Kidney (tissue), 14 donors: ENCODE results near the gene CENPB. TPM values are rescaled to one million over a fixed set of nuclear protein-coding genes. Genes with fewer than 3 reads are reported as not detected.
A peak's percentile ranks its signal among the peaks of the same experiment; 100 is the strongest.

ENCODE experiments used
- DNase-seq, 5 donors: peaks; one replicate each; pipeline ENCODE4 v3.0.0-alpha.2; 2013 to 2020
- FAIRE-seq: peaks from 2 replicates; lab custom pipeline; 2012; peaks lifted over from hg19 to GRCh38; lab: Jason Lieb, UNC
- H3K27ac ChIP-seq, 2 donors: one replicate each; pipeline ENCODE4 v1.7.0; 2013; ENCODE audit warnings: low read depth in 2 of 2, low read length in 2 of 2, inconsistent platforms in 1 of 2
- H3K27me3 ChIP-seq: one replicate; pipeline ENCODE4 v1.7.1; 2013; ENCODE audit warnings: low read length, inconsistent platforms; ENCODE audit not compliant: control insufficient read depth, insufficient read depth
- H3K36me3 ChIP-seq, 3 donors: one replicate each; pipeline versions ENCODE4 v1.7.0 to v1.7.1; 2013; ENCODE audit warnings: low read length in 3 of 3, control low read depth in 1 of 3, inconsistent platforms in 1 of 3; ENCODE audit not compliant: insufficient read depth in 3 of 3, control insufficient read depth in 2 of 3
- H3K4me1 ChIP-seq, 3 donors: one replicate each; pipeline versions ENCODE4 v1.7.0 to v1.7.1; 2013; ENCODE audit warnings: low read length in 3 of 3, inconsistent platforms in 1 of 3, low read depth in 1 of 3; ENCODE audit not compliant: control insufficient read depth in 2 of 3, insufficient read depth in 2 of 3
- H3K4me3 ChIP-seq, 3 donors: one replicate each; pipeline versions ENCODE4 v1.7.0 to v1.8.1; 2013; ENCODE audit warnings: low read length in 3 of 3, control low read depth in 1 of 3, inconsistent platforms in 1 of 3
- H3K9ac ChIP-seq, 3 donors: one replicate each; pipeline versions ENCODE4 v1.7.0 to v1.7.1; 2013; ENCODE audit warnings: low read length in 3 of 3, control low read depth in 1 of 3, inconsistent platforms in 1 of 3
- H3K9me3 ChIP-seq, 3 donors: one replicate each; pipeline versions ENCODE4 v1.7.0 to v1.7.1; 2013; ENCODE audit warnings: low read length in 3 of 3, control low read depth in 1 of 3, inconsistent platforms in 1 of 3; ENCODE audit not compliant: control insufficient read depth in 2 of 3, insufficient read depth in 1 of 3
- intact Hi-C: fragments of 100-400 bp; cut with DNase I; formaldehyde crosslinking; loops from one replicate; pipeline ENCODE4 v1.11.1; 2022
- polyA plus RNA-seq: library from polyadenylated mRNA; stranded (reverse); fragments of 350-450 nt; fragmentation: Illumina TruSeq; extraction: RNeasy Lipid Tissue Mini Kit (QIAGEN cat#74804); gene quantifications from one replicate; pipeline ENCODE4 v1.2.3, GENCODE V29; 2014; ENCODE audit warnings: low read depth, low replicate concordance; ENCODE audit not compliant: insufficient read depth
- total RNA-seq: library from RNA; stranded (reverse); fragmentation: NEBNext Ultra II Directional; extraction: Animal tissue kit (Norgen Biotek cat#: 25700); gene quantifications from one replicate; pipeline ENCODE4 v1.2.1, GENCODE V29; 2021
- TF ChIP-seq, protein P1 (sequence below): IDR thresholded peaks from 3 replicates; pipeline ENCODE4 v1.5.1; 2012; ENCODE audit warnings: mild to moderate bottlenecking, moderate library complexity, borderline replicate concordance; ENCODE audit not compliant: insufficient read depth; ENCODE audit errors: extremely low read depth
- donor health status: control.
- donor health status: control.
- donor health status: control.
- donor health status: control.
- donor health status: control.
- donor health status: DM: yes; HTN: yes; CAD: no.
- donor health status: Normal renal cell carcinoma (clear cell type).

Gene CENPB
- total and polyA plus RNA-seq, 2 donors from 2014 or later: 56.2 to 99.8 TPM

DNA sequence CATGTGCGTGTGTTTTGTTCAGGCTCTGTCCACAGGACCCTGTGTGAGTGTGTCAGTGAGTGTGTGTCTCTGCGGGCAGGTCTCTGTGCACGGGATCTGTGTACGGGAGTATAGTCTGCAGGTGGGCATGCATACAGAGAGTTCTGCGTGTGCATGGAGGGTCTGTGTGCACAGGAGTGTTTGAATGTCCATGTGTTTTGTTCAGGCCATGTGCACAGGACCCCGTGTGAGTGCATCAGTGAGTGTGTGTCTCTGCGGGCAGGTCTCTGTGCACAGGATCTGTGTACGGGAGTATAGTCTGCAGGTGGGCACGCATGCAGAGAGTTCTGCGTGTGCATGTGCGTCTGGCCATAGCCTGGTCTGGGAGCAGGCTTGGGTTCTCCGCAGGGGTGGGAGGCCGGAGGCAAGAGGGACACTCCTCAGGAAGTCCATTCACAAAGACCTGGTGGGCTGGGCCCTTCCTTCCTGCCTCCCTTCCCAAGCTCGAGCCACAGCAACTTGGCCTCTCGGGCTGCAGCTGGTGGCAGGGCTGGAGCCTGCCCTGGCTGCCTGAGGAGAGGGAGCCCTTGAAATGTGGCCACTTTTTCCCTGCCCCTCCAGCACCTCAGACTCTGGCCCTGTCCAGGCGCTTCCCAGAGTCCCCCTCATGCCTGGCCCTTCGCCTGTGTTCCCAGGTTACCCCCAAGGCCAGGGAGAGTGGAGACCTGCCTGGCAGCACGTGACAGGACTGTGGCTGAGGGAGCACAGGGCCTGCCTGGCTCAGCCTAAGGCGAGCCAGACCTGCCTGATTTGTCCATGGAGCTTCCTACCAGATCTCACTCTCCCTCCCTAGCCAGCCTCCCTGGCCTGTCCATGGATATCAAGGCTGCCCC is 47.2 kb downstream of the CENPB start:
- TF ChIP-seq, protein P1, sequence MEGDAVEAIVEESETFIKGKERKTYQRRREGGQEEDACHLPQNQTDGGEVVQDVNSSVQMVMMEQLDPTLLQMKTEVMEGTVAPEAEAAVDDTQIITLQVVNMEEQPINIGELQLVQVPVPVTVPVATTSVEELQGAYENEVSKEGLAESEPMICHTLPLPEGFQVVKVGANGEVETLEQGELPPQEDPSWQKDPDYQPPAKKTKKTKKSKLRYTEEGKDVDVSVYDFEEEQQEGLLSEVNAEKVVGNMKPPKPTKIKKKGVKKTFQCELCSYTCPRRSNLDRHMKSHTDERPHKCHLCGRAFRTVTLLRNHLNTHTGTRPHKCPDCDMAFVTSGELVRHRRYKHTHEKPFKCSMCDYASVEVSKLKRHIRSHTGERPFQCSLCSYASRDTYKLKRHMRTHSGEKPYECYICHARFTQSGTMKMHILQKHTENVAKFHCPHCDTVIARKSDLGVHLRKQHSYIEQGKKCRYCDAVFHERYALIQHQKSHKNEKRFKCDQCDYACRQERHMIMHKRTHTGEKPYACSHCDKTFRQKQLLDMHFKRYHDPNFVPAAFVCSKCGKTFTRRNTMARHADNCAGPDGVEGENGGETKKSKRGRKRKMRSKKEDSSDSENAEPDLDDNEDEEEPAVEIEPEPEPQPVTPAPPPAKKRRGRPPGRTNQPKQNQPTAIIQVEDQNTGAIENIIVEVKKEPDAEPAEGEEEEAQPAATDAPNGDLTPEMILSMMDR: no peak
- DNase-seq: peak in 1 of 5 donors; percentile 52
- H3K9ac ChIP-seq: no peak overlapping the region
- H3K4me1 ChIP-seq: peaks cover 0 to 14% (median 0%) of the 10 kb centered on the region in 3 donors
- H3K36me3 ChIP-seq: no peaks in the 10 kb centered on the region
- no peaks in the 10 kb centered on the region for H3K9me3 ChIP-seq
- no peak for FAIRE-seq
- H3K4me3 ChIP-seq: no peak overlapping the region
- no peaks in the 10 kb centered on the region for H3K27me3 ChIP-seq
- intact Hi-C loops: no loop called here
- H3K27ac ChIP-seq: peak overlapping the region in 1 of 2 donors; percentile 57

DNA sequence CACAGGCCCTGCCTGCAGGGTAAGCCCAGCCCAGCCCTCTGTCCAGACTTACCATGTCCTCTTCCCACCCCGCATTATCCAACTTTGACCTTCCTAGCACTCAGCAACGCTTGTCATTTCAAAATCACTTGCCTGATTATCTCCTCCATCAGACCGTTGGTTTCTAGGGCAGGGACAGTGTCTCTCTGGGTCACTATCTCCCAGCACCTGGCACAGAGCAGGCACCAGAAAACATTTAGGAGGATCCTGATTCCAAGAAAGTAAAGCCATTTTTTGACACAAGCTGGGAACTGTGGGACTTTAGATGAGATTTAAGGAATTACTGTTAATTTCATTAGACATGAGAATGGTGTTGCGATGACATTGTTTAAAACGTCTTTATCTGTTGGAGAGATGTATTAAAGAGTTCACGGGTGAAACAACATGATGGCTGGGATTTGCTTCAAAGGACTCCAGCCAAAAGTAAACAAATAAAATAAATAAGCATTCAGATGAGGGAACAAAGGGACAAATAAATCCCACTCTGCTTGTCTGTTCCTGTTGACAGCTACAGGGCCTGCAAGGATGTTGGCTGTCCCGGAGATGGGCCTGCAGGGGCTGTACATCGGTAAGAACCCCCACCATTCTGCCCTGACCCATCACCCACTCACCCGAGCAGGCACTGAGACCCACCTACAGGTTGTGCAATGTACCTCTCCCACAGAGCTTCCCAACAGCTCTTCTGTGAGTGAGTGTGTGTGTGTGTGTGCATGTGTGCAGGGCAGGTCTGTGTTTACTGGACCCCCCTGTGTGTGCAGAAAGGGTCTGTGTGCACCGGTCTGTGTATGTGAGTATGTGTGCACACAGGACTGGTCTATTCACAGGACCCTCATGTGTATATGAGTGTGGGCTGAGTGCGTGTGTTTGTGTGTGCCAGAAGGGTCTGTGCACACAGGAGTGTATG is 48.2 kb downstream of the CENPB start:
- FAIRE-seq (no peak), DNase-seq (no peak)
- Histone ChIP-seq H3K9ac (no peak overlapping the region), H3K36me3 (no peaks in the 10 kb centered on the region), H3K27ac (no peak overlapping the region), H3K4me1 (peaks cover 0 to 17% (median 0%) of the 10 kb centered on the region in 3 donors), H3K27me3 (no peaks in the 10 kb centered on the region), H3K4me3 (no peak overlapping the region), H3K9me3 (no peaks in the 10 kb centered on the region)
- intact Hi-C loops: no loop called here
- TF ChIP-seq, protein P1: no peak

DNA sequence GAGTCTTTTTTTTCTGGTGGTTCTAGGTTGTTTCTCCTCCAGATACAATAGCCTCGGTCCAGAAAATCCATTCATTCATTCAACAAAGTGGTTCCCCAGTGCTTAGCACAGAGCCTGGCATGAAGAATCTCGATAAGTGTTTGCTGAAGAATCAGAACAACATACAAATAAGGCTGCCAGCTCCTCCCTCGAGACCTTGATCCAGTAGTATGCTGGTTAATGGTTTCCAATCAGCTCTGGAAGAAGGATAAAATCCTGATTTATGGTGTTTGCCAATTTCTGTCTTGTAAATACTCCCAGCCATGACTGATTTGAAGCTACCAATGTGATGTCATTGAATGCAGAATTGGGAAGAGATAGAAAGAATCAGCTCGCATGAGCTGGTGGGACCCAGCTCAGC is 50.8 kb downstream of the CENPB start:
- no peaks in the 10 kb centered on the region for H3K36me3 ChIP-seq
- FAIRE-seq (no peak), DNase-seq (no peak)
- no peak overlapping the region for H3K27ac ChIP-seq
- H3K27me3 ChIP-seq: no peaks in the 10 kb centered on the region
- intact Hi-C loops: no loop called here
- no peaks in the 10 kb centered on the region for H3K9me3 ChIP-seq
- H3K4me1 ChIP-seq: peaks cover 0 to 17% (median 1%) of the 10 kb centered on the region in 3 donors
- no peak overlapping the region for H3K9ac ChIP-seq
- H3K4me3 ChIP-seq: no peak overlapping the region
- TF ChIP-seq, protein P1: no peak
